HG03066 (cell line): Measurements from ENCODE around the gene LHX5.

Experiments
- ATAC-seq: cut with Tn5 transposase; IDR thresholded peaks from one replicate; pipeline ENCODE4 v1.9.1; 2021; ENCODE audit warnings: low read depth; ENCODE audit not compliant: unreplicated experiment

The LHX5 gene

DNA sequence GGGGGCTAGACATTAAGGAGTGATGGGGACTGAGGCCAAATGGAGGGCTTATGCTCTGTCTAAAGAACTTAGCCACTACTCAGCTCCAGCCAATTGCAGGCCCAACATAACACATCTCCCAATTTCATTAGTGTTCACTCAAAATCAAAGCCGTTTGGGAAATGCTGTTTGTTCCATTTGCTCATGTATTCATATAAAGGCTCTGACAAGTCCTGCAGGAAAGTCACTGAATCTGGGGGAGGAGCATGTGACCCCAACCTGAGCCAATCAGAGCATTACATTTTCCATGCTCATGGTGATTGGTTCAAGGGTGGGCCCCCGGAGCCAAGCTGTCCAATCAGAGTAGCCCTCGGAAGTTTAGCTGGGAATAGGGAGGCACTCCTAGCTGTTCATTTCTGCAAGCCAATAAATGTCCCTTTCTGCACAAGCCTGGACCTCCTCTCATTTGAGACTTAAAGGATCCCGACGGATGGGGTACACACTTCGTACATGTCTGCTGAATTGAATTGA is 28.6 kb downstream of the LHX5 start:
- no peak for ATAC-seq

DNA sequence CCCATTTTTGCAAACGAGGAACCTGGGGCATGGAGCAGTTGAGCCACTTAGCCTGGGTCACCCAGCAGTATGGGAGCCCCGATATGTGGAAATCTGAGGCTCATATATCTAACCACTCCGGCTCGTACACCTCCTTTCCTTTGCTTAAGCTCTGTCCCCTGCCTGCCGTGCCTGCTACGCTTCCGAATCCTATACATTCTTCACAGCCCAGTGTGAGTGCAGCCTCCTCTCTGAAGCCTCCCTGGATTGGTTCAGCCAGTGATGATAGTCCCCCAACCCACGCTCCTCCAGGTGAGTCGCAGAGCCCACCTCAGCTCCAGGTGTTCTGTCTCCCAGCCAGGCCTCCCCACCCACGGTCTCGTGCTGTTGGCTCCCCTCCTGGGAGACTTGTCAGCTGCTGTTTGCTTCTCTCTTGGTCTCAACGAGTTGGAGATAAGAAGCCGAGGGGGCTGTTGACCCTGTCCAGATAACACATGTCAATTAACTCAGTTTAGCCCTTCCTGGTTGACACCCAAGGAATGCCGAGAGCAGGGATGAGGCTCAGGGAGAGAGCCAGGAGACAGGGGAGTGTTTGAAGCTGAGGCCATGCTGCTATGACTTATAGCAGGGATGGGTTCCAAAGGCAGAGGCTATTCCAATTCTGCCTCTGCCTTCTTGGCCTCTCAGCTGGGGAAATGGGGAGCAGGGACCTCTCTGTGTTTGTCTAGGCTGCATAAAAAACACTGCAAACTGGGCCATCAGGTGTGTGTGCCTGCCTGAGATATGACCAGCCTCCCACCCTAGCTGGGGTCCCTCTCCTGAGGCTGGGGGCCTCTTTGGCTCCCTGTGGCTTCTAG is 30.5 kb downstream of the LHX5 start:
- ATAC-seq: no peak

DNA sequence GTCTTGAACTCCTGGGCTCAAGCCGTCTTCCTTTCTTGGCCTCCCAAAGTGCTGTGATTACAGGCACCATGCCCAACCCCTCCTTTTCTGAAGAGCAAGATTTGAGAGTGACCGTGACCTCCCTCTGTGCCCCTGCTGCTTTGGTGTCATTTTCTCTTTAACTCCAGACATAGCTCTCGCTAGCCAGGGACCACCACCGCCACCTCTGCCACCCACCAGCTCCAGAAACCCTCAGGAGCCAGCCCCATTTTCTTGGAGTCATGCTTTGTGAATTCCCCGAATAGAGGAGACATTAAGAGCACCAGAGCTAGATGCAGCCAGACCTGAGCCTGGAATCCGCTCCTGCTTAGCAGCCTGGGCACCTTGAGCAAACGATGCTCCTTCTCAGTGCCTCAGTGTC is 31.3 kb downstream of the LHX5 start:
- ATAC-seq: no peak

DNA sequence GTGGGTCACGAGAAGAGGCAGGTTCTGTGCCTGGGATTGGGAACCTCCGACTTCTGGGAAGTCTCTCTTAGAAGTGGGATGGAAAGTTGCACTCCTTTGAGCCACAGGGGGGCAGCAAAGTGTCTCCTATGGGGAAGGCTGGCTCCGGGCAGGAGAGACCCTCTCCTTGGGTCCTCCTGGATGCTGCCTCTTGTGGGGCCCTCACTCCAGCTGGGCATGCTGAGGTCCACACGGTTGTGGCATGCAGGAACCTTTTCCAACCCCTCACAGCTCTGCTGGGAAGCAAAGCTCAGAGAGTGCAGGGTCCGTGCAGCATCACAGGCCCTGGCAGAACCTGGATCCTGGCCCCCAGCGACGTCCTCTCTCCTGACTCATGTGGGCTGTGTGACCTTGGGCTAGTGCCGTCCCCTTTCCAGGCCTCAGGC is 32.1 kb downstream of the LHX5 start:
- ATAC-seq: no peak

DNA sequence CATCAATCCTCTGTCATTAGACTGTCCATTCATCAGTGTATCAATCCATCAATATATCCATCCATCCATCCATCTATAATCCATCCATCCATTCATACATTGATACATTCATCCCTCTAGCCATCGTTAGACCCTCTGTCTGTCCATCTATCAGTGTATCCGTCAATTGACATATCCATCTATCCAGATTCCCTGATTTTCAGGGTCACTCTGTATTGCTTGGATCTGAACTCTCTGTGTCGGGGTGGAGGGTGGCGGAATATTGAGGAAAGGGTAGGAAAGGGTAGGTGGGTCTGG is 32.4 kb downstream of the LHX5 start:
- no peak for ATAC-seq

DNA sequence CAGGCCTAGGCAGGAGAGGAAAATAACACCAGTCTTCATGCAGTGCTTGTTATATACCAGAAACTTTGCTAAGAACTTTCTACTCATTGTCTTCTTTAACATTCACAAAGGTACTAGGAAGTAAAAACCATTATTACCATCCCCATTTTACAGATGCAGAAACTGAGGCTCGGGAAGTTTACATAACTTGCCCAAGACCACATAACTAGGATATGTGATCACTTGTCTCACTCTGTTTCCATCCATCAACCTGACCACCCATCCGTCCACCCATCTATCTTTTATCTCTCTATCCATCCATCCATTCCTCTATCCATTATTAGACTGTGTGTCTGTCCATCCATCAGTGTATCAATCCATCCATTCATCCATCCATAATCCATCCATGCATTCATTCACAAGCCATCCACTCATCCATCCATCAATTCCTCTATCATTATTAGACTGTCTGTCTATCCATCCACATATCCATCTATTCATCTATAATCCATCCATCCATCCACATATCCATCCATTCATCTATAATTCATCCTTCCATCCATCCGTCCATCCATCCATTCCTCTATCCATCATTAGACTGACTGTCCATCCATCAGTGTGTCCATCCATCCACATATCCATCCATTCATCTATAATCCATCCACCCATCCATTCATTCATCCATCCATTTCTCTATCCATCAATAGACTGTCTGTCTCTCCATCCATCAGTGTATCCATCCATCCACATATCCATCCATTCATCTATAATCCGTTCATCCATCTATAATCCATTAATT is 33.0 kb downstream of the LHX5 start:
- ATAC-seq: no peak

DNA sequence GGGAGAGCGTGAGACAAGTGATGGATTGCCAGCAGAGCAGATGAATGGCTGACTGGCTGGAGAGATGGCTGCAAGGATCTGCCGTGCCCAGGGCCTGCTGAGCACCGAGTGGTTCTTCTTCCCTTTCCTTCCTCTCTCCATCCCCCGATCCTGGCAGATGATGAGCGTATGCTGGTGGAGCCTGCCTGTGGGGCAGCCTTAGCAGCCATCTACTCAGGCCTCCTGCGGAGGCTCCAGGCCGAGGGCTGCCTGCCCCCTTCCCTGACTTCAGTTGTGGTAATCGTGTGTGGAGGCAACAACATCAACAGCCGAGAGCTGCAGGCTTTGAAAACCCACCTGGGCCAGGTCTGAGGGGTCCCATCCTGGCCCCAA is 34.0 kb downstream of the LHX5 start:
- no peak for ATAC-seq

DNA sequence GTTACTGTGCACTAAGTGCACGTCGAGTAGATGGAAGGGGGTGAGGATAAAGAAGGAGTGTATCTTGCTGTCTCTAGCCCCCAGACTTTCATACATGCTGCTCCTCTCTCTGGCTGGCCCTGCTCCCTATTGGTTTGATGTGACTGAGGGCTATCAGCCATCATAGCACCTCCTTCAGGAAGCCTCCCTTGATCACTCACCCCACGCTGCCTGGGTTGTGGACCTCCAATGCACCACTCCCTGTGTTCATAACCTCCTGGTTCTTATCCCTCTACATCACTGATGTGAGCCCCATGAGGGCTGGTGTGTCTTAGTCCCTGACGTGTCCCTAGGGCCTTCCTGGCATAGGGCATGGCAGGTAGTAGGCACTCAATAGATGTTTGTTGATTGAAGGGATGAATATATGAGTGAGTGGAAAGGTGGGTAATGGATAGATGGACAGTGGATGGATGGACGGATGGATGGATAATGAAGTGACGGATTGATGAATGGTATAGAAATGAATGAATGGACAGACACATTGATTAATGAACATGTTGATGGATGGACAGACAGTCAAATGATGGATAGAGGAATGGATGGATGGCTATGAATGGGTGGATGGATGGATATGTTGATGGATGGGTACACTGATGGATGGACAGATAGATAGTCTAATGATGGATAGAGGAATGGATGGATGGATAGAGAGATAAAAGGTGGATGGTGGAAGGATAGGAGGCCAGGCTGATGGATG is 34.5 kb downstream of the LHX5 start:
- ATAC-seq: no peak

DNA sequence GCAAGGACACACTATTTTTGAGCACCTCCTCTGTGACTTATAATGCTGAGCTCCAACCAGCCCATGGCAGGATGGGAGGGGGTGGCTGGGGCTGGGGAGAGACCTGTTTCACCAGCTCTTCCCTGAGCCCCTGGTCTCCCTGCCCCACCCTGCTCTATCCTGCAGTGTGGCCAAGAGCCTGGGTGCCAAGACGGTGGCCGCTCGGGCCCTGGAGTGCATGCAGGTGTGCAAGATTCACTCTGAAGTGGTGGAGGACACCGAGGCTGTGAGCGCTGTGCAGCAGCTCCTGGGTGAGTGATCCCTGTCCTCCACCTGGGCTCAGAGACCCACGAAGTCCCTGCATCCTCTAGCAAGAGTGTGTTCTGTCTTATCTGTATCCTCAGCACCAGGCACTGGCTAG is 35.1 kb downstream of the LHX5 start:
- no peak for ATAC-seq

DNA sequence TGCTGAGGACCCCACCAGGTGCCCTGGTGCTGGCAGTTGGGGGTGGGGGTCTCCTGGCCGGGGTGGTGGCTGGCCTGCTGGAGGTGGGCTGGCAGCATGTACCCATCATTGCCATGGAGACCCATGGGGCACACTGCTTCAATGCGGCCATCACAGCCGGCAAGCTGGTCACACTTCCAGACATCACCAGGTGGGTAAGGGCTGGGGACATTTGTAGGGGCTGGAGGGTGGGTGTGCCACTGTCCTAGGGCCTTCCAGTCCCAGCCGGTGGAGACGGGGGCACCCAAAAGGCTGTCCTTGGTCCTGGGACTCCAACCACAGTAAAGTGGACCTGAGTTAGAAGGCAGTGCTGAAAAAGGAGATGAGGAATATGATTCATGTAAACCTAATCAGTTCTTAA is 36.3 kb downstream of the LHX5 start:
- ATAC-seq: no peak

DNA sequence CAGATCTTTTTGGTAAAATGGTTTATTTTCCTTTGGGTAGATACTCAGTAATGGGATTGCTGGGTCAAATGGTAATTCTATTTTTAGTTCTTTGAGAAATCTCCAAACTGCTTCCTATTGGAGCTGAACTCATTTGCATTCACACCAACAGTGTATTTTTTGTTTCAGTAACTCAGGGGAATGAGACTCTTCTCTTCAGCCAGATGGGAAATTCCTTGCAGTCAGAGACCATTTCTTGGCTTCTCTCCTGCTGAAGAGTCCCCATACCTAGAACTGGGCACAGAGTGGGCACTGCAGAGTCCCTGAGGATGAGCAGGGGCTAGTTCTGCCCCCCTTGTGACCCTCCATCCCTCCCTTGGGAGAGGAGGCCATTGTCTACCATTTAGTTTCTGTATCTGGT is 38.7 kb downstream of the LHX5 start:
- no peak for ATAC-seq

DNA sequence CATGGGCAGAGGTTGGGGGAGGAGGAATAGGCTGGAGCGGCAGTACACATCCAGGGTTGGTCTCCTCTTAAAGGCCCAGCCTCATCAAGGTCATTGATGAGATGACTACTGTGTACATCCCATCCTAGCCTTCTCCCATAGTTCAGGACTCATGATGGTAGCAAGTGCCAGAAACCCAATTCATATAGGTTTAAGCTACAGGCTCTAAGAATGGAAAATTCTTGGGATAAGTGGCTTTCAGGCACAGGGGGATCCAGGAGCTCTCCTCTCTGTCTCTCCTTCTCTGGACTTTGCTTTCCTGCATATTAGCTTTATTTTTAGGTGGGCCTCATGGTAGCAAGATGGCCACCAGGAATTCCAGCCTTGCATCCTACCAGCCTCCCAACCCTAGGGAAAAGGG is 43.2 kb downstream of the LHX5 start:
- no peak for ATAC-seq

DNA sequence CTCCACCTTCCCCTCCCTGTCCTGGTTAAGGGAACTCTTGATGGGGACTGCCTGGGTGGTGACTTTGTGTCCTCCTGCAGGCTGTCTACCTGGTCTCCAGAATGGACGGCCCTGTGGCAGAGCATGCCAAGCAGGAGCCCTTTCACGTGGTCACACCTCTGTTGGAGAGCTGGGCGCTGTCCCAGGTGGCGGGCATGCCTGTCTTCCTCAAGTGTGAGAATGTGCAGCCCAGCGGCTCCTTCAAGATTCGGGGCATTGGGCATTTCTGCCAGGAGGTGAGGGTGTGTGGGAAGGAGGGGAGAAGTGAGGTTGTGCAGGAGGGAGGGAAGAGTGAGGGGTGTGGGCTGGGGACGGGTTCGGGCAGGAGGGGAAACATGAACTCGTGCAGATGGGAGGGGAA is 43.8 kb downstream of the LHX5 start:
- ATAC-seq: no peak

DNA sequence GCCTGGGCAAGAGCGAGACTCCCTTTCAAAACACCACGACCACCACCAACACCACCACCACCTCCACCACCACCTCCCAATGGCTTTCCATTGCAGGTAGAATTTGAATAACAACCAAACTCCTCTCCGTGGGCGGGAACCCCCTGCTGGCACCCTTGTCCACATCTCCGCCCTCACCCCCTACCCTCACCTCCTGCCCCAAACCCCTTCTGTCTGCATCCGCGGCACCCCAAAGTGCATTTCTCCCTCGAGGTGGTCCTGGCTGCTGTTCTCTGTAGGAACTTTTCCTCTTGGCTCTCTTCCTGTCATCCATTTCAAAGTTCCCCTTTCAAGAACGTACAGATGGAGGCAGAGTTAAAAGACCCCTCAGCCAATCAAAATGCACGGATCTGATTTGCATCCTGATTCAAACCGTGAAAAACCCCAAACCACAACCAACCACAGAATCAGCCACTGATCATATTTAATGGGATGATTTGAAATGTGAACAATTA is 45.7 kb downstream of the LHX5 start:
- ATAC-seq: no peak

DNA sequence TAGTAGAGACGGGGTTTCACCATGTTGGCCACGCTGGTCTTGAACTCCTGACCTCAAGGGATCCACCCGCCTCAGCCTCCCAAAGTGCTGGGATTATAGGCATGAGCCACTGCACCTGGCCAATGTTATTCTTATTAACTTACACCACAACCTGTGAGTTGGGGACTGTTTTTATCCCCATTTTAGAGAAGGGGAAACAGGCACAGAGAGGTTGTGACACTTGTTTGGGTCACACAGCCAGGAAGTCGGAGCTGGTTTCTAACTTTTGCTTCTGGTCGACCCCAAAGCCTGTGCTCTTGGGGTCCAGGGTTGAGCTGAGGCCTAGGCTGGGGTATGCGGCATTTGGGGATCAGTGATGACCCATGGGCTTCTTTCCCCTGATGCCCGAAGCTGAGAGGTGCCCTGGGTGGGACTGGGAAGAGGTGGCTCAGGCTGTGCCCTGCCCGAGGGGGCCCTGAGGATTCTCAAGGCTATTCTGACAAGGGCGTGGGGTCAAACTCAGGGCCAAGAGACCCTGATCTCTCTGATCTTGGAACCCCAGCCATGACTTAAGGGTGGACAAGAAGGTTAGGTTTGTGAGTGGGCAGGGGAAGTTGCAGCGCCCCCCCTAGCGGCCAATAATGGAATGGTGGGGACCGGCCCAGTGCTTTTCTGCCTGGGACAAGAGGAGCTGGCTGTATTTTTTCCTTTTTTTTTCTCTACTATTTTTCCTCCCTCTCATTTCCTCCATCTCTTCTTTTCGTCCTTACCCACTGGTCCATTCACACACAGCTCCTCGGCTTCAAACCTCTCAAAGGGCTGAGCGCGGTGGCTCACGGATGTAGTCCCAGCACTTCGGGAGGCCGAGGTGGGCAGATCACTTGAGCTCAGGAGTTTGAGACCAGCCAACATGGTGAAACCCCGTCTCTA is 46.5 kb downstream of the LHX5 start:
- no peak for ATAC-seq

DNA sequence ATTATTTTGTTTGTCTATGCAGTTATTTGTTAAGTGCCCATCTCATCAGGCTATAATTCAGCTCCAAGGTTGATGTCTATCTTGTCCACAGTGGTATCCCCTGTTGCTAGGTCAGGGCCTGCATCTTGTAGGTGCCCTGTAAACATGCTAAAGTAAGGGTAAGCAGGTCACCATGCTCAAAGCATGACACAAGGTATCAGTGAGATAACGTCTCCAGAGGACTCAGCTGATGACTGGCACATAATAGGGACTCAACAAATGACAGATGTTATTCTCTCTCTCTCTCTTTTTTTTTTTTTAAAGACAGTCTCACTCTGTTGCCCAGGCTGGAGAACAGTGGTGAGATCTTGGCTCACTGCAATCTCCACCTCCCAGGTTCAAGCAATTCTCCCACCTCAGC is 47.2 kb downstream of the LHX5 start:
- no peak for ATAC-seq

DNA sequence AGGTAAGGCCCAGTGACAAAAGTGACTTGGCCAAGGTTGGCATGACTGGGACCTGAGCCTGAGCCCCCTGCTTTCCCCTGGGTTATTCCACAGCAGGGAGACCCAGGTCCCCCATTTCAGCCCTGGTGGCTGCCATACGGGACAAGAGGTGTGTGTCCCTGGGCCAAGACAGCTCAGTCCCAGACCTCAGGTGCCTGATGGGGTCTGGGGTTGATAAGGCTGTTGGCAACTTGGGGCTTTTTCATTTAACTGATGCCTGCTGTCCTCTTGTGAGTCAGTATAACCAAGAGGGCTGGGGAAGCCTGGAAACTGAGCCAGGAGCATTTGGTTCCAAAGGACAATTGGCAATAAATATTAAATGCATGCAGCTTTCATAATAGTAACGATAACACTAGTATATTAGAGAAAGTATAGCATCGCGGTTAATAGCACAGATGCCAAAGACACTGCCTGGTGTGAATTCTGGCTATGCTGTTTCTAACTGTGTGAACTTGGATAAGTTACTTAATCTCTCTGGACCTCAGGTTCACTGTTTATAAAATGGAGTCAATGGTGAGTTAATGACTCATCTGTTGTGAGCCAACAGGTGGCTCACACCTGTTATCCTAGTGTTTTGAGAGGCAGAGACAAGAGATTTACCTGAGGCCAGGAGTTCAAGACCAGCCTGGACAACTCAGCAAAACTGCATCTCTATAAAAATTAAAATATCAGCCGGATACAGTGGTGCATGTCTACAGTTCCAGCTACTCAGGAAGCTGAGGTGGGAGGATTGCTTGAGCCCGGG is 48.6 kb downstream of the LHX5 start:
- ATAC-seq: no peak

DNA sequence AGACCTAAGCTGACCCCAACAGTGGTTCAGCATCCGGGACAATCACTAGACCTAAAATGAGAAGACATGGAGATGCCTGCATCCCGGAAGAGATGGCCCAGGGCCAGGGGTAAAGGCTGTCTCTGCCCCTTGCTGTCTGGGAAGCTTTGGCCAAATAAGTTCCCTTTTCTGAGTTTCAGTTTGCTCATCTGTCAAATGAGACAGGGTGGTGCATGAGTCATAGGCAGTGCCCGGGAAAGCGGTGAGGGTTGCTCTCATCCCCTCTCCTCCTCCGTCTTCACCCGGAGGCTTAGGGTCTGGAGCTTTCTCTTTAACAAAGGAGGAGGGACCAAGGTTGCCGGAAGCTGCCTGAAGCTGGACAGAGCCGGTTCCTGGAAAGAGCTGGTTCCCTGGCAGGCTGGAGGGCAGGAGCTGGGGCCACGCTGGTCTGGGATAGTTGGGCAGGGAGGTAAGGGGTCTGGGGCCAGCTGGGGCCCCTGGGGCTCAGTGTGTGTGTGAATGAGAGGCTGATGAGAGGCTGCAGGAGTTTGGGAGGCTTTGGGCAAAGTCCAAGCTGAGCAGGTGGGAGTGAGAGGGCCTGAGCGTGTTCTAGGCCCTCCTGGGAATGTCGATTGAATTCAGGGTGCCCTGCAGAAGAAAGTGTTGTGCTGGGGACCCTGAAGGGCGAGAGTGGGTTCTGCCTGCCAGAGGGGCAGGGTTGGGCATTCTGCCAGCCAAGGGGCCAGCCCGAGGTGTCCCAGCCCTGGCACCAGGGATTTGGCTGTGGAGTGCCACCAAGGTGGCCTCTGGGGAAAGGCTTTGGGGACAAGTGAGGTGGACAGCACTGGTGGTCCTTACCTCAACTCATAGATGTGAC is 49.4 kb downstream of the LHX5 start, which contains the start of gene SDSL:
SDSL (plus strand) TSS at position 351 of the 856 bp plus-strand sequence. CDS start 5,603 bp downstream, outside the sequence.
- ATAC-seq: peak; percentile 80
